GM18873 (cell line): ENCODE results near the gene MLEC.

Source experiments
- ATAC-seq: cut with Tn5 transposase; IDR thresholded peaks from one replicate; pipeline ENCODE4 v1.9.1; 2021; ENCODE audit warnings: mild to moderate bottlenecking, moderate library complexity, moderate number of reproducible peaks; ENCODE audit not compliant: unreplicated experiment, low FRiP score

The MLEC gene

GRCh38 chr12:120690083-120690450 is 3.1 kb downstream of the MLEC start:
- ATAC-seq: no peak

- no peak for ATAC-seq
Measured at GRCh38 chr12:120690978-120691377, 4.0 kb downstream of the MLEC start.

DNA sequence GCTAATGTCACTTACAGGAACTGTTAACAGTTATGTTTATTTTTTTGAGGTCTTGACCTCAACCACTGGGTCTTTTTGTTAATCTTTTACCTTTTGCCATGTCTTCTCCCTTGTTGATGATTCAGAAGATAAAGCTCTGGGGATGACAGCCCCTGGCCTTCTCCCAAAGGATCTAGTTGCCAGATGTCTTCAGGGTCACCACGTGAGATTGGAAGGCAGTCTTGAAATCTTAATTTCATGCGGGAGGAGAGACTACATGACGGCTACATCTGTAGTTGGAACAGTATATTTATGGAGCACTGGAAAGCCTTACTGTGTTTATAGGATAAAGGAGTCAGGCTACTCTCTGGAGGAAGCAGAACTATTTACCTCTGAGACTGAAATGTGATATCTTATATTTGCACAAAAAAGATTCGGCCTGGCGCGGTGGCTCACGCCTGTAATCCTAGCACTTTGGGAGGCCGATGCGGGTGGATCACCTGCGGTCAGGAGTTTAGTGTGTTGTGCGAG is 5.6 kb downstream of the MLEC start:
- no peak for ATAC-seq

DNA sequence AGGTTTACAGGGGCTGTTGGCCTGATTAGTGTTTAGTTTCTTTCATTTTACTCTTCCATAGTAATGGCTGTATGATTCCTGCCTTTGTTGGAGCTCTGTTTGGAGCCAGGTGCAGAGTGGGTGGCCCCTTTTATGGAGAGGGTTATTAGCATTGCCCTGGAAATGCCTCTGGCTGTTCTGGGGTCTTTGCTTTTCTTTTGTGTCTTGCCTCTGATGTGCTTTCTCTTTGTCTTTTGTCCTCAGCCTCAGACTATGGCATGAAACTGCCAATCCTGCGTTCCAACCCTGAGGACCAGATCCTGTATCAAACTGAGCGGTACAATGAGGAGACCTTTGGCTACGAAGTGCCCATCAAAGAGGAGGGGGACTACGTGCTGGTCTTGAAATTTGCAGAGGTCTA is 6.9 kb downstream of the MLEC start:
- ATAC-seq: no peak

GRCh38 chr12:120696626-120697025 is 9.7 kb downstream of the MLEC start:
- no peak for ATAC-seq

DNA sequence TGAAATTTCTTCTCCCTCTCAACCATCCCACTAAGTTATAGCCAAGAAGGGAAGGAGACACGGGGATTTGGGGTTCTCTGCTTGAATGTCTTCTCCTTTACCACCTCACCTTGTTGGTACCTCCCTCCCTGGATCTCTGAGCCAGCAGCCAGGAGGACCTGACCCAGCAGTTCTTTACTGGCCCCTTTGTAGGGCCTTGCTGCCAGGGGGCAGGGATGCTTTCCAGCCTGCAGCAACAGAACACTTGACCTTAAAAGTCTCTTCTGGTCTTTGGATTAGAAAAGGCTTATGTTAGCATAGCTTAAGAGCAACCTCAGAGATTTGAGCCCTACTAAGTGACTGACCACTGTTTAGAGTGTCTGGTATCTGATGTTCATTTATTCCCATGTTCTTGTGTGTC is 10.4 kb downstream of the MLEC start:
- ATAC-seq: no peak

DNA sequence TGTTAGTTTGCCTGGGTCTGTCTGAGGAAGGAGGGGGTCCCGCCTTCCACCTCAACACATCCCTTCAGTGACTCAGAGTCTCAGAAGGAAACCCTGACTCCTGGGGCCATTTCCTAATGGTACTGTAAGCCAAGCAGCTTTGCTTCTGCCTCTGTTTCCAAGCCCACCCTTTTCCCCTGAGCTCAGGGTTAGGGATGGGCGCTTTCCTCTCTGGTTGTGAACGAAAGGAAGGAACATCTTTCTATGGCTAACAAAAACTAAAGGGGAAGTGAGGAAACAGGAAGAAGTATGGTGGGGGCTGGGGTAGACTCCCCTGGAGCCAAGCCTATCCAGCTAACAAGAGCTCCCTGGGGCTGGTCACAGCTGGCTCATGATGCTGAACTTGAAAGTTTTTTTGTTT is 11.7 kb downstream of the MLEC start:
- ATAC-seq: no peak

DNA sequence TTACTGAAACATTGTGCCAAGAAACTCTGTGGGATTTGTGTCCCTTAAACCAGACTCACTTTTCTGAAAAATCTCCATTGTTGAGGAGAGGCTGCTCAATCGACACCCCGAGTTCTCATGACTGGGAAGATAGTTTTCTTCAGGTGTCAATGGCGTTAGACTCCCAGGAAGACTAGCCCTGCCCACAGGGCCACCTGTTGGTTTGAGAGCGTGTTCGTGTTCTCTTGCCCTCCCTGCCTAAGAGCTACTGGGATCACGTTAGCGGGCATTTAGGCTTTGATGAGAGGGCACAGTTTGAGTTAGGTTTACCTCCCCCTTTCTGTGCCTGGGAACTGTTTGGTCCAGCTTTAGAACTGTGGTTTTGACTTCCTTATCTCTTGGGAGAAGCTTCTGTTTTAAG is 12.6 kb downstream of the MLEC start:
- no peak for ATAC-seq

GRCh38 chr12:120700886-120701285 is 13.9 kb downstream of the MLEC start:
- no peak for ATAC-seq

DNA sequence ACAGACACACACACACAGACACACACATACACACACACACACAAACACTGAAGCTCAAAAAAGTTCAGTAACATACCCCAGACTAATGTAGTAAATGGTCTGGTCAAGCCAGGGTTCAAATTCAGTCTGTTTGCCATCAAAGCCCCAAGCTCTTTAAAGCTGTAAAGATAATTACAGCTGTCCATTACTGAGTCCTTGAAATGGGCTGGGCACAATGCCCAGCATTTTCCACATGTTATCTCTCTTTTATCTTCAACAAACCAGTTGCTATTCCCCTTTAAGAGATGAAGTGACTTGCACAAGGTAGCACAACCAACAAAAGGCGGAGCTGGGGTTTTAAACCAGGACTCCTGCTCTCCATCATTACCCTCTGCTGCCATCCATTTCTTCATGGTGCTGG is 15.7 kb downstream of the MLEC start:
- ATAC-seq: no peak

- ATAC-seq: no peak
Measured at GRCh38 chr12:120703311-120703942, 16.5 kb downstream of the MLEC start.

DNA sequence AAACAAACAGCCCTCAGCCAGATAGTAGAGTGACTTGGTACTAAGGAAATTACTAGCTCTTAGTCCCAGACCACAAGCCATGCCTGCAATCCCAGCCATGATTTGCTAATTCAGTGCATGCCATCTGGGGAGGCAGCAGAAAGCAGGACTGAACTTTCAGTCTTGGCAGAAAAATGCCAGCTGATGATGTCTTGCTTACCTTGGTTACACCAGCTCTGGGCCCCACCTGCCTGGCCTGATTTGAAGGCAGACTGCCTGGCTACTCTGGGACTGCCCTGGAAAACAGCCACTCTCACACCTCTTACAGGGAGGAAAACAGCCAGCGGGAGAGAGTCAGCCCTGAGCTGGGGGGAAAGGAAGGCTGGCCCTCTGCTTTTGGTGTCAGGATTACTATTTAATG is 18.7 kb downstream of the MLEC start:
- no peak for ATAC-seq

GRCh38 chr12:120706029-120706428 is 19.1 kb downstream of the MLEC start:
- no peak for ATAC-seq

DNA sequence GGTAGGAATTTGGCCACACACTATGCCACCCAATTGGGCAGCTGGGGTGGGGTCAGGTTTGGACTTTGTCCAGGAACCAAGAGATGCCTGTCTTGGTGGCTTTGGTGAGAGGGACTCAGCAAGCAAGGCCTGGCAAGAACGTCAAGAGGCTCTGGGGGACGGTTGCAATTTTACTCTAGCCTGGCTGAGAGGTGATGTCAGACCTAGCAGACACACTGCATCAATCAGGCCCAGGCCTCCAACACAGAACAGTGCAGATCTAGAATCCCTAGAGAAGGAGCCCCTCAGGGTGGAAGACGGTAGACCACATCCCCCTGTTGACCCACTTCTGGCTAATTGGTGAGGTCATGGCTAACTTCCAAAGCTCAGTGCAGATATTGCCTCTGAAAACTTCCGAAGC is 21.7 kb downstream of the MLEC start:
- ATAC-seq: no peak

GRCh38 chr12:120710031-120710804 is 23.3 kb downstream of the MLEC start, which contains the start of gene UNC119B:
UNC119B (plus strand) TSS chr12:120710458; CDS start chr12:120710475, 17 bp downstream.
- no peak for ATAC-seq

DNA sequence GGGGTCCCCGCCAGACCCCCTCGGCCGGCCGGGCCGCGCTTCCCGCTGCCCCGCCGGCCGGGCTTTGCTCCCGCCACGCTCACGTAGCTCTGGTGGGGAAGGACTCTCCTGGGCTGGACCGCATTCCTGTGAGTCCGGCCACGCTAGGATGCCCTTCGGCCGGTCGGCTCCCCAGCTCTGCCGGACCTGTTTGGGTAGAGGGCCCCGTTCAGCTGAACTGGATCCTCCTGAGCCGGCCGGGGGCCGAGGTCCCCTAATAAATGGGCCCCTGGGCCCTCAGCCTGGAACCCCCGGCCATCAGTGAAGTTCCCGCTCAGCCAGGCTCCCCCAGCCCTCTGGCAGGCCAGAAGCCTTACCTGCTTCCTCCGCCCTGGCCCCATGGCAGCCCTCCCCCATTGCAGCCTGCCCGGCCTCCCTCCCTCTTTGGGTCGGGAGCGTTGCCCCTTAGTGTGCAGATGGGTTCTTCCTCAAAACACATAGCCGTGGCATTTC is 23.9 kb downstream of the MLEC start:
- no peak for ATAC-seq

DNA sequence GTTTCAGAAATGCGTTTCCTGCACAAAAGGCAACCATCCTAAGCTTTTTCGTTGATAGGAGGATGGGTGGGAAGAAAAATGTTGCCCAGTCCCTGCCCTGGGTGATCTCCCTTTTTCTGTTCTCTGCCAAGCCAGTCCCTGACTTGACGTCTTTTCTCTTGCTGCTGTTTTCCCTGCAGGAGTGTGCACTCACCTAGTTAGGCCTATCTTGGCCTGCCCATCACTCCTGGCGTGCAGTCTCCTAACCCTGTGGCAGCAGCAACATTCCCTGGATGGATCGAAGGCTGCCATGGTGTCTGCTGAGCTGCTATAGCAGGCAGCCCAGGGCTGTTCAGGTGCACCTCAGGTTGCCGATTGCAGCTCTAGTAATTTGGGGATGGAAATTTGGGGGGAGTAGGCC is 24.5 kb downstream of the MLEC start:
- no peak for ATAC-seq

DNA sequence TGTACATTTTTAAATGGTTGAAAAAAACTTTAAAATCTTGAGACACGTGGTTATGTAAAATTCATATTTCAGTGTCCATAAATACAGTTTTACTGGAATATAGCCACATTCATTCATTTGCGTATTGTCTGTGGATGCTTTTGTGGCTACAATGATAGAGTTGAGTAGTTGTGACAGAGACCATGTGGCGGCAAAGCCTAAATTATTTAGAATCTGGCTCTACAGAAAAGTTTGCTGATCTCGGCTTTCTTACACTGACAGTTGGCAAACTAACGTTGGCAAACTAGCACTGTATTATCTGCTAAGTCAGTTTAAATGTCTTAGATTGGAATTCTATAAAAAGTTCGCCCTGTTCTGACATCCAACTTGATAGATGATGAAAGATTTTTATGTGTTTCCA is 25.7 kb downstream of the MLEC start:
- ATAC-seq: no peak

GRCh38 chr12:120713861-120714482 is 27.0 kb downstream of the MLEC start:
- ATAC-seq: no peak

DNA sequence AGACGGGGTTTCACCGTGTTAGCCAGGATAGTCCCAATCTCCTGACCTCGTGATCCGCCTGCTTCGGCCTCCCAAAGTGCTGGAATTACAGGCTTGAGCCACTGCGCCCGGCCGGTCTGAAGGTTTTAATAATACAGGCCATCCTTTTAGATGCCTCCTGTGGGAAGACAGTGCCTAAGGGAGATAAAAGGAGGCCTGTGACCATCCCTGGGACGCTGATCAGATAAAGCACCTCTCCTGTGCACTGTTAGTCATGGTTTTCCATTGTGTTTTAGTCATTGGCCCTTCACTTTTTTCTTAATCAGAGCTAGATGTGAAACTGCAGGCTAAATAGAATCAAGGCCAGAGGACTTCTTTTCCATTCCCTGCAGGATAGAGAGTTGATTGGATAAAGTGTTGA is 31.1 kb downstream of the MLEC start:
- ATAC-seq: no peak

DNA sequence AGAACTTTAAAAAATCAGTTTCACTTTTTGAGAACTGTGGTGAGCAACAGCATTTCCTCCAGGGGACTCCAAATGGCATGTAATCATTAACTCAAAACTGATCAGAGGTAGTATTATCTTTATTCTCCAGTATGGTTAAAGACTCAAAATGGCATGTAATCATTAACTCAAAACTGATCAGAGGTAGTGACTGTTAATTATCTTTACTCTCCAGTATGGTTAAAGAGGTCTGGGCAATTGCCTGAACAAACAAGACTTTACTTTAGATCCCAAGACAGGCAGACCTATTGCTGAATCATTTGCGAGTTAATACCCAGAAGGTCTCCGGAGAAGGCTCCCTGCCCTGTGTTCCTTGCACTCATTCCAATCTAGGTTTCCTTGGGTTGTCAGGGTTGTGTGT is 32.1 kb downstream of the MLEC start:
- ATAC-seq: no peak
